Skeletal muscle tissue (tissue), 4 donors: ENCODE data around the gene ZNF200. TPM values are rescaled to one million over a fixed set of nuclear protein-coding genes. Genes with fewer than 3 reads are reported as not detected.

Experiments used
- H3K27ac ChIP-seq: one replicate; pipeline ENCODE4 v1.7.0; 2013; ENCODE audit warnings: mild to moderate bottlenecking, low read depth, low read length, inconsistent platforms
- H3K27me3 ChIP-seq, 3 donors: one replicate each; pipeline ENCODE4 v1.7.0; 2013; ENCODE audit warnings: low read length in 3 of 3; ENCODE audit not compliant: control insufficient read depth in 3 of 3, insufficient read depth in 3 of 3
- H3K36me3 ChIP-seq, 3 donors: one replicate each; pipeline ENCODE4 v1.7.0; 2013; ENCODE audit warnings: low read length in 3 of 3; ENCODE audit not compliant: control insufficient read depth in 3 of 3, insufficient read depth in 3 of 3
- H3K4me1 ChIP-seq, 3 donors: one replicate each; pipeline ENCODE4 v1.7.0; 2013; ENCODE audit warnings: low read length in 3 of 3, mild to moderate bottlenecking in 3 of 3; ENCODE audit not compliant: control insufficient read depth in 3 of 3, insufficient read depth in 3 of 3
- H3K4me3 ChIP-seq, 3 donors: one replicate each; pipeline ENCODE4 v1.7.0; 2013; ENCODE audit warnings: low read length in 3 of 3
- H3K9ac ChIP-seq, 3 donors: one replicate each; pipeline ENCODE4 v1.7.0; 2013; ENCODE audit warnings: low read length in 3 of 3, mild to moderate bottlenecking in 3 of 3, moderate library complexity in 2 of 3, low read depth in 1 of 3
- H3K9me3 ChIP-seq, 3 donors: one replicate each; pipeline ENCODE4 v1.7.0; 2013; ENCODE audit warnings: low read length in 3 of 3; ENCODE audit not compliant: control insufficient read depth in 3 of 3
- total RNA-seq: library from RNA; depleted of rRNA; stranded (reverse); fragments of >200 nt; gene quantifications from one replicate; pipeline ENCODE4 v1.2.3, GENCODE V29; 2014
- donor health status: Osteomylitis.

Gene ZNF200
- total RNA-seq, 1 donor from 2014 or later: 9.4 TPM

GRCh38 chr16:3192476-3193019, 42.4 kb downstream of the ZNF200 start:
- no peak overlapping the region for H3K4me3 ChIP-seq
- peaks cover 0 to 3% (median 0%) of the 10 kb centered on the region in 3 donors for H3K9me3 ChIP-seq
- peaks cover 80 to 89% (median 82%) of the 10 kb centered on the region in 3 donors for H3K27me3 ChIP-seq
- H3K9ac ChIP-seq: no peak overlapping the region
- no peaks in the 10 kb centered on the region for H3K36me3 ChIP-seq
- H3K4me1 ChIP-seq: peaks cover 7 to 14% (median 9%) of the 10 kb centered on the region in 3 donors
- H3K27ac ChIP-seq: no peak overlapping the region

DNA sequence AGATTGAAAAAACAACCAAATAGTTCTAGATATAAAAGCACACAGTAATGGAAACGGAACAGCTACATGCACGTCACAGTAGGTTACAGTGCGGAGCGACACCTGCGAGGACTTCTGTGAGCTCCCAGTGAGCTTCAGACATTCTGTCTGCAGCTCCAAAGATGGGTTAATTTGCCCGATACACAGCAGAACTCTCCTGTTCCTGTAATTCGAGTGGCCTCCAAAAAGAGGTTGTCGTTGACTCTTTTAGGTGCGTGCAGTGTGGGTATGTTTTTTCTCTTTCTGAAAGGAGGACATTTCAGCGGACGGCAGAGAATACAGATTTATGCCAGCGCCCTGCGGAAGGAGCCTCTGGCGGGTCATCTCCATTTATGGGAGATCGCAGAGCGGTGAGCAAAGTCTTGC, 44.0 kb downstream of the ZNF200 start:
- Histone ChIP-seq H3K27me3 (peaks cover 89 to 94% (median 92%) of the 10 kb centered on the region in 3 donors), H3K36me3 (no peaks in the 10 kb centered on the region), H3K4me3 (no peak overlapping the region), H3K27ac (no peak overlapping the region), H3K9ac (no peak overlapping the region), H3K9me3 (peaks cover 0 to 3% (median 3%) of the 10 kb centered on the region in 3 donors), H3K4me1 (peaks cover 7 to 14% (median 9%) of the 10 kb centered on the region in 3 donors)

- Histone ChIP-seq H3K27me3 (peaks cover 80 to 89% (median 87%) of the 10 kb centered on the region in 3 donors), H3K4me1 (peaks cover 7 to 14% (median 9%) of the 10 kb centered on the region in 3 donors), H3K9me3 (peaks cover 0 to 5% (median 3%) of the 10 kb centered on the region in 3 donors), H3K9ac (no peak overlapping the region), H3K27ac (no peak overlapping the region), H3K36me3 (no peaks in the 10 kb centered on the region), H3K4me3 (no peak overlapping the region)
Measured at GRCh38 chr16:3189869-3190268, 45.1 kb downstream of the ZNF200 start.

DNA sequence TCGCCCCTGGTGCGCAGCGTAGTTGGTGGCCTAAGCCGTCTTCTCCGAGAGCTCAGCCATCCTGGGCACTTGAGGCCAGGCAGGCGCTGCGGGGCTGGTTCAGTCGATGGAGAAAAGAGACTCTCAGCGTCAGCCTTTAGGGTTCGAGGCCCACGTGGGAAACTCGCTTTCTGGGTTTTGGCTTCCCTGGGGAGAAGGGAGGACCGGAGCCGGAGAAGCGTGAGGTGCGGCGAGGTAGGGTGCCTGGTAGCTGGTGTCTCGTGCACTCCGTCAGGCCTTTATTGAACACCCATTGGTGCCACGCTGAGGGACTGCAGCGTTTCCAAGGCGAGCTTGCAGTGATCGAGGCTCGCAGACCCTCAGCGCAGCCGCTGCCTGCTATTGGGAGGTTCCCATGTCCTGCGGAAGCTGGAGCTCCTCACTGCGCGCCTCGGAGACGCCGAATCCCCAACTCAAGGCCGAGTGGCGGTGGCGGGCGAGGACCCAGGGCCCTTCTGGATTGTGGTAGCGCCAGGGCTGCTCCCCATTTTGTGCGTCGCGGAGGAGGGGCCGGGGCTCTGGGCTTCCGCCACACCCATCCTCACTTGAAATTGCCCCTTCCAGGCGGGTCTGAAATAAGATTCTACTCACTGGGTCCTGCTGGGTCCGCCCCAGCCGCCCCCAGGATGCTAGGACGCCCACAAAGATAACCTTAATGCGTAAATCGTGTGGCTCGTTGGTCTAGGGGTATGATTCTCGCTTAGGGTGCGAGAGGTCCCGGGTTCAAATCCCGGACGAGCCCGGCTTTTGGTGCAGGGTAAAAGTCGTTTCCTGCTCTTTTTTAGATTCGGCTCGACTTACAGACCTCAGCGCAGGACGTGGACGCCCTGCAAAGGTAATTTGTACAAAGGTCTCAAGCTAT, 45.8 kb downstream of the ZNF200 start:
- Histone ChIP-seq H3K4me1 (peaks cover 7 to 14% (median 9%) of the 10 kb centered on the region in 3 donors), H3K27ac (no peak overlapping the region), H3K9ac (no peak overlapping the region), H3K36me3 (no peaks in the 10 kb centered on the region), H3K9me3 (peaks cover 0 to 5% (median 3%) of the 10 kb centered on the region in 3 donors), H3K27me3 (peaks cover 76 to 86% (median 86%) of the 10 kb centered on the region in 3 donors), H3K4me3 (peak overlapping the region in 2 of 3 donors; percentile 3 to 22)

DNA sequence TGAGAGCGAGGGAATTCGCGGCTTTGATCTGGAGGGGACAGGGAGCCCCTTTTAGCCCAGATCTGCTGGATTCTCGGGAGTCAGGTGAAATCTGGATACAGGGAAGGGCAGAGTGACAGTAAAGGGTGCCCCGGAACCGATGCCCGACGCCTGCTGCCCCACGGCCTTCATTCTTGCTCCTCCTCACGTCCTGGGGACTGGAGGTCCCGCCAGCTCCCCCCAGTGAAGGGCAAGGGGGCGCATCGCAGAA, 46.4 kb downstream of the ZNF200 start:
- no peaks in the 10 kb centered on the region for H3K36me3 ChIP-seq
- H3K9me3 ChIP-seq: peaks cover 0 to 5% (median 2%) of the 10 kb centered on the region in 3 donors
- no peak overlapping the region for H3K4me3 ChIP-seq
- peaks cover 76 to 86% (median 86%) of the 10 kb centered on the region in 3 donors for H3K27me3 ChIP-seq
- H3K4me1 ChIP-seq: peaks cover 7 to 14% (median 9%) of the 10 kb centered on the region in 3 donors
- H3K9ac ChIP-seq: no peak overlapping the region
- no peak overlapping the region for H3K27ac ChIP-seq

- no peak within 1 kb of the TSS for H3K27ac ChIP-seq
- H3K27me3 ChIP-seq: peaks cover 76 to 86% (median 86%) of the 10 kb centered on the region in 3 donors
- H3K4me1 ChIP-seq: peaks cover 10 to 14% (median 11%) of the 10 kb centered on the region in 3 donors
- peak within 1 kb of the TSS in 1 of 3 donors; percentile 3 for H3K4me3 ChIP-seq
- H3K36me3 ChIP-seq: no peaks in the 10 kb centered on the region
- peaks cover 0 to 5% (median 0%) of the 10 kb centered on the region in 3 donors for H3K9me3 ChIP-seq
- H3K9ac ChIP-seq: no peak within 1 kb of the TSS
Measured at GRCh38 chr16:3187798-3188674, 46.9 kb downstream of the ZNF200 start, which contains the start of gene OR1F1. Gene OR1F1 (plus strand): TSS chr16:3188204.

DNA sequence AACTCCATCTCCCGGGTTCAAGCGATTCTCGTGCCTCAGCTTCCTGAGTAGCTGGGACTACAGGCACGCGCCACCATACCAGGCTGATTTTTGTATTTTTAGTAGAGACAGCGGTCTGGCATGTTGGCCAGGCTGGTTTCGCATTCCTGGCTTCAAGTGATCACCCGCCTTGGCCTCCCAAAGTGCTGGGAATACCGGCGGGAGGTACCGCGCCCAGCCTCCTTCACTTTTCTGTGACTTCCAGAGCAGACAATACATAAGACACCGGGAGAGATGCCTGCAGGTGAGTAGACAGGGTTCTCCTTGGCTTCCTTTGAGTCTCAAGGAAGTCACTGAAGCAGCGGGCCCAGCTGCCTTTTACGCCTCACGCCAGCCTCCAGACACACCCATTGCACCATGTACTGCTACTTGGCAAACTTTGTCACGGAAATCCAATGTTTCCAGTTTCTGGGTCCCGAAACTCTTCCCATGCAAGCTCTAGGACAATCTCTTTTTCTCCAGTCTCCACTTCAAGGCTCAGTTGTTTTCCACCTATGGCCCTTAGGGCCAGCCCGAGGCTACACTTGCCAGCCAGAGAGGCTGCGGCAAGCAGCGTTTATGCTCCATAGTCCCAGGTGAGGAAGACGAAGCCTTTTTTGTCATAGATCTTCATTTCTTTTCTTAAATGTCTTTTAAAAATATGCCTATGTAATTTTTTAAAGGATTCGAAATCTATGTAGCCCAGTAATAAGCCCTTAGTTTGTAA, 47.8 kb downstream of the ZNF200 start:
- peaks cover 12 to 14% (median 14%) of the 10 kb centered on the region in 3 donors for H3K4me1 ChIP-seq
- peaks cover 0 to 5% (median 0%) of the 10 kb centered on the region in 3 donors for H3K9me3 ChIP-seq
- H3K27me3 ChIP-seq: peaks cover 76 to 89% (median 86%) of the 10 kb centered on the region in 3 donors
- no peak overlapping the region for H3K27ac ChIP-seq
- H3K4me3 ChIP-seq: no peak overlapping the region
- no peaks in the 10 kb centered on the region for H3K36me3 ChIP-seq
- H3K9ac ChIP-seq: no peak overlapping the region

- Histone ChIP-seq H3K27ac (no peak overlapping the region), H3K4me1 (peaks cover 5% of the 10 kb centered on the region in 3 donors), H3K4me3 (no peak overlapping the region), H3K9ac (no peak overlapping the region), H3K9me3 (peaks cover 0 to 5% (median 0%) of the 10 kb centered on the region in 3 donors), H3K27me3 (peaks cover 73 to 85% (median 81%) of the 10 kb centered on the region in 3 donors), H3K36me3 (no peaks in the 10 kb centered on the region)
Measured at GRCh38 chr16:3183445-3184139, 51.4 kb downstream of the ZNF200 start.
